Vagina (tissue), 2 donors: ENCODE data around the gene AIMP1.

Experiments
- CTCF ChIP-seq, 3 experiments: fragments of 450-650 bp in 2 of 3; fragments of 200-600 bp in 1 of 3; sonication (generic) in 1 of 3; IDR thresholded peaks; one replicate each; pipeline ENCODE4 v1.5.1; 2017 to 2019; ENCODE audit warnings: antibody characterized with exemption in 3 of 3, mild to moderate bottlenecking in 2 of 3, moderate library complexity in 2 of 3
- POLR2A ChIP-seq, 2 donors: fragments of 450-650 bp; IDR thresholded peaks; one replicate each; pipeline ENCODE4 v1.6.1; 2017; ENCODE audit warnings: antibody characterized with exemption in 2 of 2, mild to moderate bottlenecking in 2 of 2, moderate library complexity in 2 of 2

- no peak for TF ChIP-seq POLR2A (IDR thresholded peaks at IDR 0.05)
- TF ChIP-seq CTCF (IDR thresholded peaks at IDR 0.05): no peak
Observed at GRCh38 chr4:106339431-106339830, 23.1 kb downstream of the AIMP1 start.
